GM18861 (cell line): ENCODE results near the gene SNX8.

Source experiments
- ATAC-seq: cut with Tn5 transposase; IDR thresholded peaks from one replicate; pipeline ENCODE4 v1.9.1; 2021; ENCODE audit not compliant: unreplicated experiment

The SNX8 gene

GRCh38 chr7:2224934-2225333 lies 89.3 kb downstream of the SNX8 start:
- no peak for ATAC-seq

GRCh38 chr7:2224491-2224928 lies 89.7 kb downstream of the SNX8 start:
- ATAC-seq: no peak

- ATAC-seq: no peak
Observed at GRCh38 chr7:2223321-2223720, 90.9 kb downstream of the SNX8 start.

GRCh38 chr7:2222516-2222915 lies 91.7 kb downstream of the SNX8 start:
- ATAC-seq: no peak

GRCh38 chr7:2220954-2221353 lies 93.3 kb downstream of the SNX8 start:
- no peak for ATAC-seq

- ATAC-seq: no peak
Observed at GRCh38 chr7:2220506-2220905, 93.7 kb downstream of the SNX8 start.

GRCh38 chr7:2220030-2220429 lies 94.2 kb downstream of the SNX8 start:
- ATAC-seq: no peak

- no peak for ATAC-seq
Observed at GRCh38 chr7:2219606-2220005, 94.6 kb downstream of the SNX8 start.

GRCh38 chr7:2219136-2219535 lies 95.1 kb downstream of the SNX8 start:
- no peak for ATAC-seq

- no peak for ATAC-seq
Observed at GRCh38 chr7:2218444-2218785, 95.8 kb downstream of the SNX8 start.

- no peak for ATAC-seq
Observed at GRCh38 chr7:2217716-2218443, 96.4 kb downstream of the SNX8 start.

- ATAC-seq: no peak
Observed at GRCh38 chr7:2217206-2217605, 97.0 kb downstream of the SNX8 start.

DNA sequence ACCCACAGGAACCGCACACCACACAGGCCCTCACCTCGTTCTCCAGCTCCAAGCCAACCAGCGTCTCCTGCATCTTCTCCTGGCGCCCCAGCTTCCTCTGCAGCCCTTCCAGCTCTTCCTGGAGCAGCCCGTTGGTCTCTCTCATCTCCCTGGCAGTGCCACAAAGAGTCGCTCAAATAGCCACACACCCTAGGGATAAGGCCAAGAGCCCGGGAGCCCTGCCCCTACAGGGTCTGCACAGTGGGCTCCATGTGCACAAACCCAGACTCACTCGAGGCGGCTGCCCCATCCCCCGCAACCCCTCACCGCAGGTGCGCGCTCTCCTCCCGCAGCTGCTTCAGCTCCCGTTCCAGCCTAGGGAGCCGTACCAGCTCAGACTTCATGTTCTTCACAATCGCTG lies 98.4 kb downstream of the SNX8 start:
- ATAC-seq: no peak

DNA sequence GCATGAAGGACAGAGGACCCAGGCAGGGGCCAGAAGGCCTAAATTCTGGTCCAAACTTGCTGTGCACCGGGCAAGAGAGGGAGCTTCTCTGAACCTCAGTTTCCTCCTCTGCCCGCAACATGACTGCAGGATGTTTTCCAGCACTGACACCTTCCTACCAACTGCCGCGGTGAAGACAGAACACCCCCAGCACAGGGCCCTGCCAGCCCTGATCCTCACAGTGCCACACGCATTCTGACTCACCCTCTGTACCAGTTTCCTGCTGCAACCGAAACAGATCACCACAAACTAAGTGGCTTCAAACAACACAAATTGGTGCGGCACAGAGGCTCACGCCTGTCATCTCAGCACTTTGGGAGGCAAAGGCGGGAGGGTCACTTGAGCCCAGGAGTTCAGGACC lies 99.6 kb downstream of the SNX8 start:
- ATAC-seq: no peak

DNA sequence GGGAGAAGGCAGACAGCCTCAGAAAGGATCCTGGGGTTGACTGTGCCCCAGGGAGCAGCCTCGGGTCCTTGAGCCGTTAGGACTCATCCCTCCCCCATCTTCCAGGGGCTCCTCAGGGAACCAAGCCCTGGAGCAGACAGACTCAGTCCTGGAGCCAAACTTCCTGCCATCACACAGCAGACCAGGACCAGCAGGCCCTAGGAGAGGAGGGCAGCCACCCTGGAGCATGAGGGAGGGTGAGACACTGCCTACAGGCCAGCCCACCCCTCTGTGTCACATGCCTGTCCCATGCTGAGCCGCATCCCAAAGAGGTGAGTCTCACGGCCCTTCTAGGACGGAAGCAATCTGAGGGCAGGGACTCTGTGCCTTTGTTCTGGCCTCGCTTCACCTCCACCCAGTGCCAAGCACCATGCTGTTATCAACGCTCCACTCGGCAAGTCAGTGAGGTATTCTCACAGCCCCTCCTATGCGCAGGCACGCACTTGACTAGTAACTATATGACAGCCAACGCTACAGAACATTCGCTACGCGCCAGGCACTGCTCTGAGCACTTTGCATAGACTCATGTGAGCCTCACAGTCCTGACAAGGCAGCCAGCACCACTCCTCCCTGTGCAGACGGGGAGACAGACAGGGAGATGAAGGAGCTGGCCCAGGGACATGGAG lies 100.6 kb downstream of the SNX8 start:
- ATAC-seq: no peak

DNA sequence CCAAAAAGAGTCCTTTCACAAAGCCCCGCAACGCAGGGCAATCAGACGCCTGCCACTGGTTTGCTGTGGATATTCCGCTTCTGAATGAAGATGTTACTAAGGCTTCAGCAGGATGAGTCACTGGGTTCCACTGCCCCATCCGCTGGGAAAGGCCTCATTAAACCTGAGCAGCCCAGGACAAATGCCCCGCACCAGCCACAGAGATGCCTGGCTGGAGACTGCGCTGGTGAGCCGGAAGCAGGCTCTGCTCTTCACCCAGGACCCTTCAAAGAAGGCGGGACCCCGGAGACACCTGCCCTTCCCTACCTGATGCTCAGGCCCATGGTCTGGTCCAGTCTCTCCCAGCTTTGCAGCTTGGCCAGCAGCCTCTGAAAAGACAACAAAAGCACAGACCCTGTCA lies 101.3 kb downstream of the SNX8 start:
- no peak for ATAC-seq

GRCh38 chr7:2211926-2212325 lies 102.3 kb downstream of the SNX8 start:
- ATAC-seq: no peak

DNA sequence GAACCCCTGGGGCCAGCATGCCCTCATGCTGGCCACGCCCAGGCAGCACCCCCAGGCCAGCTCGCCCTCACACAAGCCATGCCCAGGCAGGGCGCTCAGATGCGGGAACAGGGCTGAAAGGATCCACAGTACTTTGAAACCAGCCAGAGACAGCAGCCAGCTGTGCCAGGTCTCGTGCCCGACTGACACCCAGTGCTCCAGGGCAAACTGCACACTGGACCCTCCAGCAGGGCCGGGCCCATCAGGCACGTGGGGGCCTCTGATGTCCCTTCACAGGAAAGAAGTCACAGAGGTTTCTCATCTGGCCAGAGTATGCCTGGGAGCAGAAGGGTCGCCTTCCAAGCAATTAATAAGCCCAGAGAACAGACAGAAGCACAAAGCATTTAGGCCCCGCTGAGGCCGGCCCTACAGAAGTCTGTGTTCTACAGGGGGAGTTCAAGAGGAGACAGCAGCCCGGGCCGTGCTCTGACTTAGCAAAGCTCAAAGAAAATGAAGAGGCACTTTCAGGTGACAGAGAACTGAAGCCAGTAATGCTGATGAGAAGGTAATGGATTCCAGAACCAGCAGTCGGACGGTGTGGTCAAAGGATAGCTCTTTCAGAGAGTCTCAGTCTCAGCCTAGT lies 102.9 kb downstream of the SNX8 start:
- no peak for ATAC-seq

DNA sequence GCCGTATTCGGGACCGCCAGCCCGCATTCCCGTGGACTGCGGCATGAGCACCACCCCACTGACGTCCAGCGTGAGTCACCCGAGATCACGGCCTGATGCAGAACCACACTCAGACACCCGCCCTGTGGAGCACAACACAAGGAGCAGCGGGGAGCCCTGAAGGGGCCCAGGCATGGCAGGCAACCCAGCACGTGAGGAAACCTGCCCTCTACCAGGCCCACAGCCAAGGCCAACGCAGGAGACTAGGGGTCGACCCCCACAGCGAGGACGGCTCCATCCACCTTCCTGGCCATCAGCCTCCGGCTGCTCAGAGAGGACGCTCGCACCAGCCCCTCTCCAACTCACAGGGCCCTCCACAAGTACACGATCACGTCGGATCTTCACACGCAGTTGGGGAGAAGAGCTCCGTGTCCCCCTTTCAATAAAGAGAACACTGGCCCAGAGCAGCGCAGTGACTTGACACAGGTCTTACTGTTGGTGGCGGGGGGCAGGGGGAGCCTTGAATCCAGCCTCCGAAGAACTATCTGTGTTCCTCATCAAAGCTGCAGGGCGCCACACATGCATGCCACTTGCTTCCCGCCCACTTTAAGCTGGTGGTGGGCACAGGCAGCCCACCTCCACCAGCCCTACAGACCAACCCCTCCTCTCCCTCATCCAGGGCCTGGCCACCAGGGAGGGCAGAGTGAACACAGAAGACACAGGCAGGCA lies 103.5 kb downstream of the SNX8 start:
- ATAC-seq: no peak

DNA sequence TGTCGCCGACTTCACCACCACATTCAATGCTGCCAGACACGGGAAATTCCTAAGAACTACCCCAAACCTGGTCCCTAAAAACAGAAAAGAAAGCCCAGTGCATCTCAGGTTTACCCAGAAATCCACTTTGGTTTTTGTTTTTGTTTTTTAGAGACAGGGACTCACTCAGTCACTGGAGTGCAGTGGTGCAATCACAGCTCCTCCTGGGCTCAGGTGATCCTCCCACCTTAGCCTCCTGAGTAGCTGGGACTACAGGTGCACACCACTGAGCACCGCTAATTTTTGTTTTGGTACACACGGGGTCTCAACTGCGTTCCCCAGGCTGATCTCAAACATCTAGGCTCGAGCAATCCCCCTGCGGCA lies 104.3 kb downstream of the SNX8 start:
- no peak for ATAC-seq

GRCh38 chr7:2209146-2209960 lies 104.9 kb downstream of the SNX8 start:
- peak; percentile 38 for ATAC-seq
